ENCODE results near the gene RUVBL2. TPM values are rescaled to one million over a fixed set of nuclear protein-coding genes. Genes with fewer than 3 reads are reported as not detected.

Gene RUVBL2
- total RNA-seq, 1 donor from 2014 or later: 64.2 TPM

GRCh38 chr19:48962029-48962848, 31.4 kb upstream of the RUVBL2 start:
- no peak overlapping the region for H3K4me3 Mint-ChIP-seq (ENCODE audit: unreplicated experiment)
- no peak for DNase-seq (ENCODE audit: extremely low spot score, unreplicated experiment)
- H3K36me3 Mint-ChIP-seq (ENCODE audit: unreplicated experiment): peaks cover 18% of the 10 kb centered on the region
- no peaks in the 10 kb centered on the region for H3K27me3 Mint-ChIP-seq (ENCODE audit: unreplicated experiment)
- H3K9me3 Mint-ChIP-seq (ENCODE audit: unreplicated experiment): no peaks in the 10 kb centered on the region
- peak overlapping the region; percentile 98 for H3K27ac Mint-ChIP-seq (ENCODE audit: unreplicated experiment)
- peaks cover 45% of the 10 kb centered on the region for H3K4me1 Mint-ChIP-seq (ENCODE audit: unreplicated experiment)
- no peak for TF ChIP-seq CTCF (IDR thresholded peaks at IDR 0.05)

GRCh38 chr19:48962849-48963165, 30.9 kb upstream of the RUVBL2 start:
- no peak for TF ChIP-seq CTCF (IDR thresholded peaks at IDR 0.05)

GRCh38 chr19:48963371-48964204, 30.1 kb upstream of the RUVBL2 start:
- Mint-ChIP-seq H3K4me1 (ENCODE audit: unreplicated experiment) (peaks cover 56% of the 10 kb centered on the region), H3K36me3 (ENCODE audit: unreplicated experiment) (peaks cover 21% of the 10 kb centered on the region), H3K9me3 (ENCODE audit: unreplicated experiment) (no peaks in the 10 kb centered on the region), H3K27me3 (ENCODE audit: unreplicated experiment) (no peaks in the 10 kb centered on the region), H3K27ac (ENCODE audit: unreplicated experiment) (peak overlapping the region; percentile 98), H3K4me3 (ENCODE audit: unreplicated experiment) (peak overlapping the region; percentile 60)
- DNase-seq (ENCODE audit: extremely low spot score, unreplicated experiment): no peak
- no peak for TF ChIP-seq CTCF (IDR thresholded peaks at IDR 0.05)

More at GRCh38 chr19:48962849-48963165, 30.9 kb upstream of the RUVBL2 start:
- no peak for DNase-seq (ENCODE audit: extremely low spot score, unreplicated experiment)
- Mint-ChIP-seq H3K27me3 (ENCODE audit: unreplicated experiment) (no peaks in the 10 kb centered on the region), H3K36me3 (ENCODE audit: unreplicated experiment) (peaks cover 18% of the 10 kb centered on the region), H3K27ac (ENCODE audit: unreplicated experiment) (peak overlapping the region; percentile 98), H3K4me1 (ENCODE audit: unreplicated experiment) (peaks cover 50% of the 10 kb centered on the region), H3K4me3 (ENCODE audit: unreplicated experiment) (no peak overlapping the region), H3K9me3 (ENCODE audit: unreplicated experiment) (no peaks in the 10 kb centered on the region)

- Mint-ChIP-seq H3K27ac (ENCODE audit: unreplicated experiment) (peak overlapping the region; percentile 98), H3K4me3 (ENCODE audit: unreplicated experiment) (peak overlapping the region; percentile 59), H3K9me3 (ENCODE audit: unreplicated experiment) (no peaks in the 10 kb centered on the region), H3K36me3 (ENCODE audit: unreplicated experiment) (peaks cover 22% of the 10 kb centered on the region), H3K4me1 (ENCODE audit: unreplicated experiment) (peaks cover 56% of the 10 kb centered on the region), H3K27me3 (ENCODE audit: unreplicated experiment) (no peaks in the 10 kb centered on the region)
- no peak for TF ChIP-seq CTCF (IDR thresholded peaks at IDR 0.05)
- no peak for DNase-seq (ENCODE audit: extremely low spot score, unreplicated experiment)
Observed at GRCh38 chr19:48964205-48965039, 29.3 kb upstream of the RUVBL2 start.
